22Rv1 (cell line): ENCODE results near the gene WDR64.

Experiments
- CTCF ChIP-seq: fragments of 450-650 bp; IDR thresholded peaks from 2 replicates; pipeline ENCODE4 v1.5.1; 2017; ENCODE audit warnings: mild to moderate bottlenecking
- ZFX ChIP-seq: fragments of 450-650 bp; IDR thresholded peaks from 2 replicates; pipeline ENCODE4 v1.6.1; 2017; ENCODE audit warnings: antibody characterized with exemption, borderline replicate concordance

- no peak for TF ChIP-seq CTCF
- TF ChIP-seq ZFX = no peak
Measured at GRCh38 chr1:241817956-241818612, 166.0 kb downstream of the WDR64 start.
